ENCODE measurements around the gene HORMAD2. TPM values are rescaled to one million over a fixed set of nuclear protein-coding genes. Genes with fewer than 3 reads are reported as not detected.

HORMAD2 gene
- total RNA-seq, result not detected in 2 replicates
- total RNA-seq (2013), result not detected
- not detected in 2 replicates for polyA plus RNA-seq
- polyA minus RNA-seq, result not detected in 2 replicates

DNA sequence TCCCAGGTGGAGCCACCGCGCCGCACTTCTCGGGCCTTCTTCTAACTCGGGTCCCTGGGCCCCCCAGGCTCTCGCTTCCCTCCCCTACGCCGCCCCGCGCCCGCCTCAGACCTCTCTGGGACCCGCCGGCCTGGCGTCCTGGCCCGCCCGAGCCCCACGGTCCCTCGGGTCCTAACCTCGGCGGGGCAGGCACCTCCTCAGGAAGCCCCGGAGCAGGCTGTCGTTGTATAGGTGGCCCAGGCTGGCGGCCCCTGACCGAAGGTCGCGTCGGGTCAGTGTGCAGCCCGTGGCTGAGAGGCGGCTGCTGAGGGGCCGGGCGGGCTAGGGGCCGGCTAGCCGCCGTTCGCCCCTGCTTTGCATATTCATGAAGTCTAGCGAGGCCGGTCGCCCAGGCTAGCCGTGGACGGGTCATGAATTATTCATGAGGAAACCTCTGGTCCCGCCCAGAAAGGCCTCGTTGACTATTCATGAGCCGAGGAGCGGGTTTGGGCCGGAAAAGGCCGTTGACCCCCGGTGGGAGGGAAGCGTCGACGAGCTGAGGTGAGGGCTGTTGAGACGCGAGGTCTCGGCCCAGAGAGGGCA, at the start of gene HORMAD2:
TSS of gene HORMAD2 (plus strand) at position 513 of the 582 bp plus-strand sequence. CDS start 13,489 bp downstream, outside the sequence.
- Mint-ChIP-seq H3K4me1 (peaks cover 12% of the 10 kb centered on the region), H3K27ac (no peak within 1 kb of the TSS), H3K27me3 (peaks cover 34% of the 10 kb centered on the region), H3K9me3 (ENCODE audit: insufficient read depth) (peaks cover 3% of the 10 kb centered on the region), H3K4me3 (peak within 1 kb of the TSS; percentile 67)
- Histone ChIP-seq H2AFZ (ENCODE audit: insufficient read depth, low read depth, low read length, poor library complexity, severe bottlenecking) (peak within 1 kb of the TSS; percentile 44), H3K4me1 (ENCODE audit: control insufficient read depth in 2 of 2, insufficient read depth in 2 of 2, low read length in 2 of 2) (peaks cover 0 to 19% of the 10 kb centered on the region in 2 donors), H3K9ac (ENCODE audit: low read length) (peak within 1 kb of the TSS; percentile 49), H3K27ac (ENCODE audit: low read length in 2 of 2) (no peak within 1 kb of the TSS), H4K20me1 (ENCODE audit: control insufficient read depth, insufficient read depth, low read length, poor library complexity, severe bottlenecking) (no peaks in the 10 kb centered on the region), H3K4me3 (ENCODE audit: control extremely low read depth in 1 of 5, extremely low read depth in 1 of 5, insufficient read depth in 1 of 5, low read depth in 2 of 5, low read length in 4 of 5) (peak within 1 kb of the TSS in 4 of 5 experiments; percentile 26 to 41 (median 40)), H3K79me2 (ENCODE audit: control insufficient read depth, insufficient read depth, low read length) (no peaks in the 10 kb centered on the region), H3K36me3 (replicated peaks in 1 of 2; ENCODE audit: control extremely low read depth in 1 of 2, control insufficient read depth in 1 of 2, extremely low read depth in 1 of 2, insufficient read depth in 2 of 2, low read length in 1 of 2) (no peaks in the 10 kb centered on the region), H3K4me2 (replicated peaks; ENCODE audit: low read depth, low read length, poor library complexity, severe bottlenecking) (peak within 1 kb of the TSS; percentile 68), H3K27me3 (replicated peaks in 1 of 4; ENCODE audit: control extremely low read depth in 1 of 4, control insufficient read depth in 3 of 4, insufficient read depth in 4 of 4, low read length in 3 of 4) (peaks cover 0 to 20% (median 6%) of the 10 kb centered on the region in 4 experiments), H3K9me3 (ENCODE audit: control extremely low read depth in 1 of 3, control insufficient read depth in 2 of 3, insufficient read depth in 1 of 3, low read length in 2 of 3) (peaks cover 1 to 20% (median 6%) of the 10 kb centered on the region in 3 donors)
- peak; percentile 45 for ATAC-seq (ENCODE audit: low read depth)
- DNase-seq, result peak; percentile 36
- TF ChIP-seq EZH2 (IDR thresholded peaks at IDR 0.05; ENCODE audit: borderline replicate concordance, insufficient read depth, low read depth, low read length, poor library complexity, severe bottlenecking) (no peak), CTCF (IDR thresholded peaks at IDR 0.05) (no peak)
- CTCF ChIA-PET, result no interaction called here
- POLR2A ChIA-PET, result no interaction called here
- intact Hi-C loops (cut with micrococcal nuclease), result no loop called here
- 27% methylated on average over 50 of the region's 53 CpGs for WGBS (ENCODE audit: insufficient coverage)

- intact Hi-C loops (cut with micrococcal nuclease), result no loop called here
- CTCF ChIA-PET, result no interaction called here
- POLR2A ChIA-PET, result interaction anchor here (0.6 kb wide), 1 partner anchor 225 kb away, joined by 8 read pairs; no protein-coding TSS in a partner anchor
These were observed 48.9 kb upstream of the HORMAD2 start for GRCh38 chr22:30031328-30031727.

More at GRCh38 chr22:30031328-30031727, 48.9 kb upstream of the HORMAD2 start:
- H3K4me2 ChIP-seq (replicated peaks; ENCODE audit: low read depth, low read length, poor library complexity, severe bottlenecking), result no peak overlapping the region
- ATAC-seq (ENCODE audit: low read depth), result no peak
- H3K27me3 Mint-ChIP-seq, result no peaks in the 10 kb centered on the region
- H3K4me3 Mint-ChIP-seq, result no peak overlapping the region
- DNase-seq, result no peak
- no peaks in the 10 kb centered on the region for H4K20me1 ChIP-seq (ENCODE audit: control insufficient read depth, insufficient read depth, low read length, poor library complexity, severe bottlenecking)
- no peak overlapping the region for H2AFZ ChIP-seq (ENCODE audit: insufficient read depth, low read depth, low read length, poor library complexity, severe bottlenecking)
- no peak overlapping the region for H3K27ac Mint-ChIP-seq
- H3K9me3 Mint-ChIP-seq (ENCODE audit: insufficient read depth), result no peaks in the 10 kb centered on the region
- 100% methylated on average over 1 of the region's 3 CpGs for WGBS (ENCODE audit: insufficient coverage)
- H3K4me1 ChIP-seq (ENCODE audit: control insufficient read depth in 2 of 2, insufficient read depth in 2 of 2, low read length in 2 of 2), result no peaks in the 10 kb centered on the region
- TF ChIP-seq EZH2 (IDR thresholded peaks at IDR 0.05; ENCODE audit: borderline replicate concordance, insufficient read depth, low read depth, low read length, poor library complexity, severe bottlenecking) (no peak), CTCF (IDR thresholded peaks at IDR 0.05) (no peak)
- H3K4me3 ChIP-seq (ENCODE audit: control extremely low read depth in 1 of 5, extremely low read depth in 1 of 5, insufficient read depth in 1 of 5, low read depth in 2 of 5, low read length in 4 of 5), result no peak overlapping the region
- H3K4me1 Mint-ChIP-seq, result no peaks in the 10 kb centered on the region
- no peaks in the 10 kb centered on the region for H3K79me2 ChIP-seq (ENCODE audit: control insufficient read depth, insufficient read depth, low read length)
- no peak overlapping the region for H3K27ac ChIP-seq (ENCODE audit: low read length in 2 of 2)
- no peaks in the 10 kb centered on the region for H3K9me3 ChIP-seq (ENCODE audit: control extremely low read depth in 1 of 3, control insufficient read depth in 2 of 3, insufficient read depth in 1 of 3, low read length in 2 of 3)
- no peak overlapping the region for H3K9ac ChIP-seq (ENCODE audit: low read length)
- H3K27me3 ChIP-seq (replicated peaks in 1 of 4; ENCODE audit: control extremely low read depth in 1 of 4, control insufficient read depth in 3 of 4, insufficient read depth in 4 of 4, low read length in 3 of 4), result no peaks in the 10 kb centered on the region
- H3K36me3 ChIP-seq (replicated peaks in 1 of 2; ENCODE audit: control extremely low read depth in 1 of 2, control insufficient read depth in 1 of 2, extremely low read depth in 1 of 2, insufficient read depth in 2 of 2, low read length in 1 of 2), result peaks cover 4 to 12% of the 10 kb centered on the region in 2 experiments

Data from B cell (primary cell).